Thoracic aorta (tissue), 2 donors: ENCODE measurements around the gene RALGDS. TPM values are rescaled to one million over a fixed set of nuclear protein-coding genes. Genes with fewer than 3 reads are reported as not detected.

Source experiments
- ATAC-seq: fragments of 150-250 bp; one replicate; pipeline ENCODE4 v1.8.0; 2017; ENCODE audit warnings: low read depth; ENCODE audit not compliant: insufficient number of reproducible peaks, low FRiP score
- DNase-seq: peaks from one replicate; pipeline ENCODE4 v3.0.0-alpha.2; 2020; ENCODE audit warnings: low spot score
- H3K27ac ChIP-seq, 2 donors: fragments of 200-600 bp; sonication (generic); 1 replicate in 1 of 2; 2 replicates in 1 of 2; pipeline ENCODE4 v1.5.1; 2016; ENCODE audit warnings: mild to moderate bottlenecking in 2 of 2, moderate library complexity in 2 of 2
- H3K27me3 ChIP-seq: fragments of 200-600 bp; sonication (generic); replicated peaks from 2 replicates; pipeline ENCODE4 v1.6.0; 2016; ENCODE audit warnings: mild to moderate bottlenecking; ENCODE audit not compliant: insufficient read depth
- H3K36me3 ChIP-seq: fragments of 200-600 bp; sonication (generic); one replicate; pipeline ENCODE4 v1.5.1; 2016
- H3K4me1 ChIP-seq, 2 donors: fragments of 200-600 bp; sonication (generic); 1 replicate in 1 of 2; 2 replicates in 1 of 2; pipeline versions ENCODE4 v1.5.1 to v1.6.0; 2016; ENCODE audit warnings: low read depth in 2 of 2, mild to moderate bottlenecking in 1 of 2; ENCODE audit not compliant: control insufficient read depth in 1 of 2
- H3K4me3 ChIP-seq: fragments of 200-600 bp; sonication (generic); 2 replicates; pipeline ENCODE4 v1.5.1; 2016; ENCODE audit warnings: mild to moderate bottlenecking
- H3K9me3 ChIP-seq: fragments of 200-600 bp; sonication (generic); 2 replicates; pipeline ENCODE4 v1.5.1; 2016
- CTCF ChIP-seq: fragments of 200-600 bp; sonication (generic); IDR thresholded peaks from one replicate; pipeline ENCODE4 v1.5.1; 2019; ENCODE audit warnings: antibody characterized with exemption
- total RNA-seq, 2 donors: library from RNA; depleted of rRNA; stranded (reverse); fragments of >200 nt; gene quantifications; one replicate each; pipeline versions ENCODE4 v1.1.0 to v1.2.3, GENCODE V29; 2016

Gene RALGDS
- total RNA-seq, 2 donors from 2014 or later: 30.3 to 98.8 TPM

GRCh38 chr9:133149130-133150015 is 28.3 kb upstream of the RALGDS start:
- H3K27me3 ChIP-seq: no peaks in the 10 kb centered on the region
- ATAC-seq (peak; percentile 57), DNase-seq (peak; percentile 81)
- H3K4me1 ChIP-seq: peaks cover 14 to 28% of the 10 kb centered on the region in 2 donors
- TF ChIP-seq CTCF: peak; percentile 14
- H3K4me3 ChIP-seq: peak overlapping the region; percentile 72
- no peaks in the 10 kb centered on the region for H3K36me3 ChIP-seq
- peak overlapping the region; percentile 73 to 86 for H3K27ac ChIP-seq
- H3K9me3 ChIP-seq: no peaks in the 10 kb centered on the region

GRCh38 chr9:133148199-133149129 is 27.4 kb upstream of the RALGDS start:
- H3K27me3 ChIP-seq: no peaks in the 10 kb centered on the region
- DNase-seq (no peak), ATAC-seq (peak; percentile 5)
- H3K4me1 ChIP-seq: peaks cover 17 to 34% of the 10 kb centered on the region in 2 donors
- no peak for TF ChIP-seq CTCF
- H3K36me3 ChIP-seq: no peaks in the 10 kb centered on the region
- peak overlapping the region; percentile 60 to 73 for H3K27ac ChIP-seq
- H3K4me3 ChIP-seq: peak overlapping the region; percentile 88
- H3K9me3 ChIP-seq: no peaks in the 10 kb centered on the region

- peak overlapping the region; percentile 60 to 73 for H3K27ac ChIP-seq
- DNase-seq: no peak
- H3K9me3 ChIP-seq: no peaks in the 10 kb centered on the region
- peaks cover 17 to 34% of the 10 kb centered on the region in 2 donors for H3K4me1 ChIP-seq
- no peaks in the 10 kb centered on the region for H3K27me3 ChIP-seq
- H3K4me3 ChIP-seq: peak overlapping the region; percentile 88
- no peak for ATAC-seq
- no peaks in the 10 kb centered on the region for H3K36me3 ChIP-seq
- TF ChIP-seq CTCF: peak; percentile 99
Measured at GRCh38 chr9:133147412-133148198, 26.6 kb upstream of the RALGDS start.

- H3K4me3 ChIP-seq: peak overlapping the region; percentile 88
- no peak for DNase-seq
- no peak overlapping the region for H3K27ac ChIP-seq
- no peak for ATAC-seq
- no peaks in the 10 kb centered on the region for H3K36me3 ChIP-seq
- no peaks in the 10 kb centered on the region for H3K27me3 ChIP-seq
- peaks cover 17 to 34% of the 10 kb centered on the region in 2 donors for H3K4me1 ChIP-seq
- TF ChIP-seq CTCF: no peak
- H3K9me3 ChIP-seq: no peaks in the 10 kb centered on the region
Measured at GRCh38 chr9:133146746-133147411, 25.8 kb upstream of the RALGDS start.
